ENCODE measurements around the gene ABAT. TPM values are rescaled to one million over a fixed set of nuclear protein-coding genes. Genes with fewer than 3 reads are reported as not detected.
A peak's percentile ranks its signal among the peaks of the same experiment; 100 is the strongest.

The ABAT gene
- total and polyA plus RNA-seq, 10 of the 15 experiments (the other 5 are each of a cell fraction or from before 2014, with no cell fraction given): 1.0 to 10.6 (median 1.9) TPM

DNA sequence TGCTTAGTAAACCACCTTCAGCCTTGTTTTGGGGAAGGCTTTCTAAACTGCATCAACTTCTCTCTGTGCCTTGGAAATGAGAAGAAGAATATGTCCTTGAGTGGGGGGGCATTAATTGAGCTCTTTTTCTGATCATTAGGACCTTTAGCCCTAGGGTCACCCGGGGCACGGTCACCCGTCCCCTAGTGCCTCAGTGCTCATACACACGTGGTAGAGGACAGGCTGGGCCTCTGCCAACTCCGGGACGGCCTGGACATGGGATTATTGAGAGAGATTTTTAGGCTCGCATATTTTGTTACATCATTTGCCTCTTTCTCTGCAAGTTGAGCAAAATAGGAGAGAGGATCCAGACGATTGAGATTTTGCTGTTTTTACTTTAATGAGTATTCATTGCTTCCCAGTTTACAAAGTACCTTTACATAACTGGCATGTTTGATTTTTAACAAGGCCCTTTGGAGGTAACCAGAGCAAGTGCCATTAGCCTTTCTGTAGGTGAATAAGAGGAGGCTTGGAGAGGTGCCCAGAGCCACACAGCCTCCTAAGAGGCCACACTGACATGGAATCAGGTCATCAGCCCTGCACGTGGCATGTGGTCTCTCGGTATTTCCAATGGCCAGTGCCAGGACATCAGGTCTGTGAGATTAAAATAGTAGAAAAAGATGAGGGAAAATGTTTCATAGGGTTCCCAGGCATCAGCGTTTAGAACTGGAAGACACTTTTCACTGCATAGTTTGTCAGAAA is 134.4 kb downstream of the ABAT start:
- TSS peak; percentile 17 for BruUV-seq (replicated peaks)
- Histone ChIP-seq H3K4me3 (no peak overlapping the region), H3K79me2 (ENCODE audit: control insufficient read depth, insufficient read depth, low read length) (peaks cover 3% of the 10 kb centered on the region), H3K4me1 (ENCODE audit: control insufficient read depth, insufficient read depth, low read length) (peaks cover 5% of the 10 kb centered on the region; the same call in 1 of the 2 replicates), H3K36me3 (ENCODE audit: control insufficient read depth in 2 of 2, insufficient read depth in 2 of 2, low read length in 1 of 2) (peaks cover 26 to 64% of the 10 kb centered on the region in 2 experiments), H2AFZ (ENCODE audit: control insufficient read depth, low read depth, low read length) (no peak overlapping the region), H4K20me1 (ENCODE audit: control insufficient read depth, insufficient read depth) (no peaks in the 10 kb centered on the region; the same call in 1 of the 2 replicates), H3K27me3 (replicated peaks in 1 of 2; ENCODE audit: control insufficient read depth in 2 of 2, insufficient read depth in 2 of 2, low read length in 1 of 2) (no peaks in the 10 kb centered on the region), H3K4me2 (ENCODE audit: control insufficient read depth, insufficient read depth) (no peak overlapping the region), H3K27ac (ENCODE audit: control insufficient read depth, insufficient read depth) (no peak overlapping the region), H3K9me3 (replicated peaks; ENCODE audit: control insufficient read depth, insufficient read depth, low read length) (no peaks in the 10 kb centered on the region), H3K9ac (ENCODE audit: control insufficient read depth, insufficient read depth, low read length) (no peak overlapping the region)
- FAIRE-seq (no peak), ATAC-seq (no peak), DNase-seq (ENCODE audit: low read depth, low spot score) (no peak)
- ChIA-PET SMC1A (ENCODE audit: uncharacterized antibody, unreplicated experiment) (no interaction called here), CTCF (interaction anchor here (0.8 kb wide), 1 partner anchor 91 kb away, joined by 3 read pairs; no protein-coding TSS in a partner anchor), POLR2A (interaction anchor here (1.2 kb wide), 1 partner anchor 10 kb away, joined by 3 read pairs; no protein-coding TSS in a partner anchor), RAD21 (ENCODE audit: unreplicated experiment) (no interaction called here)
- intact Hi-C loops (cut with micrococcal nuclease; ENCODE audit: unreplicated experiment) (no loop called here), in situ Hi-C loops (cut with MboI) (no loop called here)
- 90% methylated on average over 11 of the region's 11 CpGs for WGBS (ENCODE audit: insufficient coverage, insufficient replicate concordance, low lambda C conversion rate, missing lambda C conversion rate)
- TF ChIP-seq EGR1 (IDR thresholded peaks at IDR 0.05; ENCODE audit: borderline replicate concordance in 1 of 2, low read depth in 2 of 2, low read length in 2 of 2) (no peak), ZNF274 (IDR thresholded peaks at IDR 0.05; ENCODE audit: insufficient read depth, insufficient read length) (no peak), PML (IDR thresholded peaks at IDR 0.05; ENCODE audit: low read length) (no peak), NFXL1 (IDR thresholded peaks at IDR 0.05; ENCODE audit: borderline replicate concordance) (no peak), SIX5 (IDR thresholded peaks at IDR 0.05; ENCODE audit: low read depth, low read length, severe bottlenecking) (no peak), PKNOX1 (IDR thresholded peaks at IDR 0.05) (no peak), YY1 (IDR thresholded peaks at IDR 0.05; ENCODE audit: low read depth, low read length) (no peak)

All from GM12878 (cell line).